Naive B cell (primary cell): ENCODE measurements around the gene PPM1B. TPM values are rescaled to one million over a fixed set of nuclear protein-coding genes. Genes with fewer than 3 reads are reported as not detected.

ENCODE experiments used
- ATAC-seq, 2 donors: fragments of 150-1000 bp; cut with Tn5 transposase; 2 replicates each; pipeline ENCODE4 v1.10.0; 2021; ENCODE audit warnings: low read depth in 2 of 2, mild to moderate bottlenecking in 2 of 2, moderate library complexity in 2 of 2
- DNase-seq: peaks from one replicate; pipeline ENCODE4 v3.0.0; 2022
- H3K27ac Mint-ChIP-seq, 6 donors: one replicate each; pipeline ENCODE4 v1.8.0; 2020 to 2022; ENCODE audit warnings: mild to moderate bottlenecking in 6 of 6, mixed read lengths in 6 of 6, moderate library complexity in 5 of 6, inconsistent platforms in 2 of 6
- H3K27me3 Mint-ChIP-seq, 3 donors: one replicate each; pipeline ENCODE4 v1.8.0; 2021 to 2022; ENCODE audit warnings: mixed read lengths in 3 of 3, mild to moderate bottlenecking in 1 of 3
- H3K36me3 Mint-ChIP-seq, 2 donors: one replicate each; pipeline ENCODE4 v1.8.0; 2020 to 2022; ENCODE audit warnings: mixed read lengths in 2 of 2, inconsistent platforms in 1 of 2, mild to moderate bottlenecking in 1 of 2
- H3K4me1 Mint-ChIP-seq, 3 donors: one replicate each; pipeline ENCODE4 v1.8.0; 2020 to 2022; ENCODE audit warnings: mixed read lengths in 3 of 3, inconsistent platforms in 1 of 3, mild to moderate bottlenecking in 1 of 3, moderate library complexity in 1 of 3
- H3K4me3 Mint-ChIP-seq, 8 donors: one replicate each; pipeline ENCODE4 v1.8.0; 2020 to 2022; ENCODE audit warnings: mild to moderate bottlenecking in 8 of 8, mixed read lengths in 8 of 8, moderate library complexity in 8 of 8, inconsistent platforms in 2 of 8
- H3K9me3 Mint-ChIP-seq, 7 donors: one replicate each; pipeline ENCODE4 v1.8.0; 2020 to 2022; ENCODE audit warnings: mixed read lengths in 7 of 7, mild to moderate bottlenecking in 5 of 7, inconsistent platforms in 2 of 7, moderate library complexity in 1 of 7
- polyA plus RNA-seq, 6 donors: library from polyadenylated mRNA; unstranded; fragments of 300-500 nt; fragmentation: Illumina TruSeq; gene quantifications; one replicate each; pipeline ENCODE4 v1.2.3, GENCODE V29; 2021; ENCODE audit warnings: low read depth in 6 of 6

PPM1B gene
- polyA plus RNA-seq, 6 donors from 2014 or later: 45.1 to 74.3 (median 54.9) TPM

DNA sequence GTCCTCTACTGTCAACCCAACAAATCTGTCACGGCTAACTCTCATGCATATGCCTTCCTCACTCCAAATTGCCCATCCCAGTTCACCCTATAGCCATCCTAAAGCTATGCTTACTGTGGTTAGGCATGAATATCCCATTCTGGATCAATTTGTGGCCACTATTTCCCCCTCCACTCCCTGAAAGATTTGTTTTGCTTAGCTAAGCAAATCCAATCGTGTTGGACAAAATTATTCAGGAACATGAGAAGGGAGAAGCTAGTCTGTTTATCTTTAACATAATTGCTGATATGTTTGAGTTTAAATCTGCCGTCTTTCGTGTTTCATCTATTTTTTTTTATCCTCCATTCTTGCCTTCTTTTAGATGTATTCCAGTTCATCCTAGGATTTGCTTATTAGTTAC is 43.6 kb downstream of the PPM1B start:
- ATAC-seq (no peak), DNase-seq (no peak)
- peak overlapping the region in 2 of 6 donors; percentile 6 to 76 for H3K27ac Mint-ChIP-seq
- H3K9me3 Mint-ChIP-seq: peaks cover 0 to 2% (median 0%) of the 10 kb centered on the region in 7 donors
- H3K36me3 Mint-ChIP-seq: peaks cover 15 to 30% of the 10 kb centered on the region in 2 donors
- H3K27me3 Mint-ChIP-seq: no peaks in the 10 kb centered on the region
- H3K4me1 Mint-ChIP-seq: peaks cover 7 to 24% (median 14%) of the 10 kb centered on the region in 3 donors
- H3K4me3 Mint-ChIP-seq: no peak overlapping the region

DNA sequence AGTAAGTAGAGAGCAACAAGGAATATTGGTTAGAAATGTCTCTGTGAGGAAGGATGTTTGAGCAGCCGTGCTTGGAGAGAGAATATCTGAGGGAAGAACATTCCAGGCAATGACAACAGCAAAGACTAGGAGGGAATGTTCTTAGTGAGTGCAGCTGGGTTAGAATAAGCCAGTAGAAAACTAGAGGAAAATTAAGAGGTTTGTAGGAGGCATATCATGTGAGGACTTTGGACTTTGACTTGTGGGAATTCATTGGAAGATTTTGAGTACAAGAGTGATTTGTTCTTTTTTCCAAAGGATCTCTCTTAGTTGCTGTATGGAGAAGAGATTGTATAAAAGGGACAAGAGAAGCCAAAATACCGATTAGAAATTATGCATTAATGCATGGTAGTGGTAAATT is 47.2 kb downstream of the PPM1B start:
- Mint-ChIP-seq H3K27me3 (no peaks in the 10 kb centered on the region), H3K4me3 (no peak overlapping the region), H3K9me3 (no peaks in the 10 kb centered on the region), H3K36me3 (peaks cover 11 to 16% of the 10 kb centered on the region in 2 donors), H3K4me1 (peaks cover 4 to 20% (median 13%) of the 10 kb centered on the region in 3 donors), H3K27ac (peak overlapping the region in 1 of 6 donors; percentile 55)
- no peak for ATAC-seq
- DNase-seq: no peak

DNA sequence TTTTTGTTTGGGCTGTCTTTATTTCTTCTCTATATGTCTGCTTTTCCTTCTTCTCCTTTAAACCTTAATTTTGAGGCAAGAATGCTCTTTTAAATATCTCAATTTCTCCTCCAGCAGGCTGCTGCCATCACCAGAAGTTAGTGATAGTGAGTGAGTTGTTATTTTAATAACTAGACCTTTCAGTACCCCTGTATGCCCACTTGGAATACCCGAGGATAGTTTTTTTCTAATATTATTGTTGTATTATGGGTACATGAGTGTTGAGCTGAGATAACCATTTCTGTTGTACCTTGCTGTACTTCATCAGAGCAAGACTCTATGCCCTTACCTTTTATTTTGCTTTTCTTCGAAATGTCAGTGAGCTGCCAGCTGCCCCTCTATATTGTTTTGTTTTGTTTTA is 50.1 kb downstream of the PPM1B start:
- Mint-ChIP-seq H3K36me3 (peaks cover 7 to 9% of the 10 kb centered on the region in 2 donors), H3K4me3 (no peak overlapping the region), H3K9me3 (no peaks in the 10 kb centered on the region)

DNA sequence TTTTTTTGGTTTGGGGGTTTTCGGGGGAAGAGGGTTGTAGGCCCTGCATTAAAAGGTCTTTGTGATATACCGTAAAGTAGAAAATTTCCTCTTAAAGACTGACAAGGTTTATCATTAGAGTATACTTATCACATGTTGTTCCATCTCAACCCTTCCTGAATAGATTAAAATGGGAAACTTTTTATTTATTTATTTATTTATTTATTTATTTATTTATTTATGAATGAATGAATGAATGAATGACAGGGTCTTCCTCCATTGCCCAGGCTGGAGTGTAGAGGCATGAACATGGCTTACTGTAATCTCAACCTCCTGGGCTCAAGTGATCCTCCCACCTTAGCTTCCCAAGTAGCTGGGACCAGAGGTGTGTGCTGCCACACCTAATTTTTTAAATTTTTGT is 58.1 kb downstream of the PPM1B start:
- Mint-ChIP-seq H3K4me3 (no peak overlapping the region), H3K27me3 (no peaks in the 10 kb centered on the region), H3K9me3 (no peaks in the 10 kb centered on the region), H3K36me3 (peaks cover 0 to 7% of the 10 kb centered on the region in 2 donors), H3K27ac (peak overlapping the region in 1 of 6 donors; percentile 42), H3K4me1 (peaks cover 0 to 3% (median 2%) of the 10 kb centered on the region in 3 donors)
- DNase-seq (no peak), ATAC-seq (no peak)

More for the DNA sequence above, 50.1 kb downstream of the PPM1B start:
- DNase-seq (no peak), ATAC-seq (peak in 1 of 2 donors; percentile 28)
- H3K4me1 Mint-ChIP-seq: peaks cover 4 to 20% (median 9%) of the 10 kb centered on the region in 3 donors
- no peaks in the 10 kb centered on the region for H3K27me3 Mint-ChIP-seq
- H3K27ac Mint-ChIP-seq: no peak overlapping the region

DNA sequence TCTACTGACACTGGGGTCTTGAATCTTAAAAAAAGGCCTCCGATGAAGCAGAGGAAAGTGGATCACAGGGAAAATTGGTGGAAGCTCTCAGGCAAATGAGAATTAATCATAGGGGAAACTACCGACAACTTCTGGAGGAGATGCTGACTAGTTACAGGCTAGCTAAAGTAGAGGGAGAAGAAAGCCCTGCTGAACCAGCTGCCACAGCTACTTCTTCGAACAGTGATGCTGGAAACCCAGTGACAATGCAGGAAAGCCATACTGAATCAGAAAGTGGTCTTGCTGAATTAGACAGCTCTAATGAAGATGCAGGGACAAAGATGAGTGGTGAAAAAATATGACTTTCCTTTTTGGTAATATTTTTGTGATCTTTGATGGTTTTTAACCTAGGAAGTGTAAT is 61.7 kb downstream of the PPM1B start:
- peaks cover 0 to under 1% of the 10 kb centered on the region in 2 donors for H3K36me3 Mint-ChIP-seq
- DNase-seq (no peak), ATAC-seq (no peak)
- no peaks in the 10 kb centered on the region for H3K27me3 Mint-ChIP-seq
- peak overlapping the region in 2 of 6 donors; percentile 6 to 42 for H3K27ac Mint-ChIP-seq
- H3K4me3 Mint-ChIP-seq: no peak overlapping the region
- H3K9me3 Mint-ChIP-seq: no peaks in the 10 kb centered on the region
- peaks cover 0 to 3% (median 2%) of the 10 kb centered on the region in 3 donors for H3K4me1 Mint-ChIP-seq

DNA sequence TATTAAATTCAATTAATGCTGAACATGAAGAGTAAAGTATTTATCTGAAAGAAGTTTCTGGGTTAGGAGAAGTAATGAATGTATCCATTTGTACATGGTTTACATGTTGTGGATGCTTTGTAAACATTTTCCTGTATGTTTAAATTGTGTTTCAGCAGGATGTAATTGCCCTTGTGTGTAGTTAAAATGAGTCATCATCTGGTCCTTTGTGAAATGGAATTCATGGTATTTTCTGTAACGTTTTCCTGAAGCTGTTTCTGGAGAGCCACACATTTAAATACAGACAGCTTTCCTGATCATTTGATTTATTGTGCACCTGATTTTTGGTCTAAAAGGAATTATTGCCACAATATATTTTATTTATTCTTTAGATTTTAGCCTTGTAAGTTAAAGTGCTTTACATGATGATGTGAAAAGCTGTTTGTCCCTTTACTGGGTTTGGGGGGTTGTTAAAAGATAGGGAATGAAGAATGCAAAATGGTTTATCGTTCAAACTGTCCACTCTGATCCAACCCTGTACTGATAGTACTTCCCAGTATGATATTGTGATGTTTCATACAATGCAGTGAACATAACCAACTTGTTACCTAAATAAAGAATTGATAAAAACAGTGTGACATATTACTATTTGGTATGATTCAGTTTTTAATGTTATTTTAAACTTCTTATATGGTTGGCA is 64.9 kb downstream of the PPM1B start:
- Mint-ChIP-seq H3K36me3 (no peaks in the 10 kb centered on the region), H3K27ac (peak overlapping the region in 1 of 6 donors; percentile 18), H3K9me3 (no peaks in the 10 kb centered on the region), H3K4me3 (no peak overlapping the region), H3K4me1 (peaks cover 9 to 21% (median 15%) of the 10 kb centered on the region in 3 donors), H3K27me3 (no peaks in the 10 kb centered on the region)
- no peak for DNase-seq
- no peak for ATAC-seq

DNA sequence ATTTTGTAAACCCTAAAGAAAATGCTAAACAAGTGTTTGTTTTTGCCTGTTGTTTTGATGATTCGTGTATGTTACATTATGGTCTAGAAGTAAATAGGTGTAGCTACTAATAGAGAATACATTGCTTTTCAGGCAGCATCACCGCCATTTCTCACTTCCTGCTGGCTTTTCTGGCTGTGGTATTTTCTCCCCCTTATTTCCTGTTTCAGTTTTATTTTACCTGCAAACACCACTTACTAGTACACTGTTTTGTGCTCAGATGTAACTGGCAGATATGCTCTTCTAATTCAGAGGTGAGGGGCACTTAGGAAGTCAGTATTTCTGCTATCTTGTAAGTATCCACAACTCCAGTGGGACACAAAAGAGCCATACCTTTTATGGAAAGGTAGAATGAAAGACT is 68.5 kb downstream of the PPM1B start:
- Mint-ChIP-seq H3K36me3 (no peaks in the 10 kb centered on the region), H3K27ac (peak overlapping the region in 5 of 6 donors; percentile 18 to 49 (median 29)), H3K4me1 (peaks cover 20 to 36% (median 22%) of the 10 kb centered on the region in 3 donors), H3K27me3 (no peaks in the 10 kb centered on the region), H3K9me3 (no peaks in the 10 kb centered on the region), H3K4me3 (peak overlapping the region; percentile 1 to 74 (median 60))
- DNase-seq: peak; percentile 53
- peak; percentile 95 for ATAC-seq

DNA sequence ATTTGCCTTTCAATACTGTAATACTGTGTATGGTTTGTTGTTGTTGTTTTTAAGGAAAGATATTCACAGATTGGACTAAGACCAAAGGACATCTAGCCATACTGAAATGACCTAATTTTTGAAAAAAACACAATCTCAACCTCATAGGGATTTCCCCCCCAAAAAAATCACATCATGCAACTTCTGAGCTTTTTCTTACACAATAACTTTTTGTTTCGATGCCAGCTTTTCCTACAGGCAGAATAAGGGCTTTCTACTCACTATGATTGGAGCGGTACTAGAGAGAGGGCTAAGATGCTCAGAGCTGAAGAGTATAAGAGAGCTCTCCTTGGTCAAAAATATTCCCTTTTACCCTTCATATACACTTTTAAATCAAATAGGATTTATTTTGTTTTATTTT is 74.2 kb downstream of the PPM1B start:
- peaks cover 12 to 26% (median 24%) of the 10 kb centered on the region in 3 donors for H3K4me1 Mint-ChIP-seq
- H3K36me3 Mint-ChIP-seq: no peaks in the 10 kb centered on the region
- peak overlapping the region in 1 of 6 donors; percentile 33 for H3K27ac Mint-ChIP-seq
- no peak for DNase-seq
- ATAC-seq: no peak
- H3K9me3 Mint-ChIP-seq: peaks cover 0 to under 1% (median 0%) of the 10 kb centered on the region in 7 donors
- H3K4me3 Mint-ChIP-seq: no peak overlapping the region
- no peaks in the 10 kb centered on the region for H3K27me3 Mint-ChIP-seq

DNA sequence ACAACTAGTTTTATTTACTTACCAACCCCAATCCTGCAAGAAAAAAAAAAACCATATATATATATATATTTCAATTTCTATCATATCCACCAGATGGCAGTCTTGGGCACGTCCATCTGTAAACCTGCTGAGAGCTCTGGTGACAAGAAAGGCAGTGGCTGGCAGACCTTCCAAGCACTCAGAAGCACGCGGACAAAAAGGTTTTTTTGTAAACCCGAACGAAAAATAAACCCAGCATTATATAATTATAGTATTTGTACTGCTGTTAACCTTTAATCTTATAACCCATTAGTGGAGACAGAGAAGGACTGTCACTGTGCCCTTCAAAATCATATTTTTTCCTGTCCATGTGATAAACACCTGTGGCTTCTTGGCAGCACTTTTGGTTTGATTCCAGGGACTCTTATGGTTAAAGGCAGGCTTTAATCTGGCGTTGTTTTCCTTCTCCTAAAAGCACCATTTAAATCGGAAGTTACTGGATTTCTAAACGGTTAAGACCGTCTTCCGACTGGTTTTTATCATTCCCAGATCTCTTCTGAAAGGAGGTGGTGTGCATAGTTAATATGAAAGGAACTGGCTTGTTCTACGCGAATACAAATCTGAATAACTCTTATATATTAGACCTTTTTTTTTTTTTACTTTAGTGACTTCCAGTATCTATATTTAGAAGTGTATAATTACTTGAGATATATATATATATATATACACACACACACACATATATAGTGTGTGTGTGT is 75.6 kb downstream of the PPM1B start:
- Mint-ChIP-seq H3K9me3 (peaks cover 0 to 3% (median 0%) of the 10 kb centered on the region in 7 donors), H3K36me3 (no peaks in the 10 kb centered on the region), H3K4me1 (peaks cover 8 to 21% (median 20%) of the 10 kb centered on the region in 3 donors), H3K4me3 (peak overlapping the region; percentile 16 to 94 (median 90)), H3K27me3 (no peaks in the 10 kb centered on the region), H3K27ac (peak overlapping the region in 3 of 6 donors; percentile 27 to 83 (median 75))
- DNase-seq (peak; percentile 57), ATAC-seq (peak; percentile 68 to 74)

DNA sequence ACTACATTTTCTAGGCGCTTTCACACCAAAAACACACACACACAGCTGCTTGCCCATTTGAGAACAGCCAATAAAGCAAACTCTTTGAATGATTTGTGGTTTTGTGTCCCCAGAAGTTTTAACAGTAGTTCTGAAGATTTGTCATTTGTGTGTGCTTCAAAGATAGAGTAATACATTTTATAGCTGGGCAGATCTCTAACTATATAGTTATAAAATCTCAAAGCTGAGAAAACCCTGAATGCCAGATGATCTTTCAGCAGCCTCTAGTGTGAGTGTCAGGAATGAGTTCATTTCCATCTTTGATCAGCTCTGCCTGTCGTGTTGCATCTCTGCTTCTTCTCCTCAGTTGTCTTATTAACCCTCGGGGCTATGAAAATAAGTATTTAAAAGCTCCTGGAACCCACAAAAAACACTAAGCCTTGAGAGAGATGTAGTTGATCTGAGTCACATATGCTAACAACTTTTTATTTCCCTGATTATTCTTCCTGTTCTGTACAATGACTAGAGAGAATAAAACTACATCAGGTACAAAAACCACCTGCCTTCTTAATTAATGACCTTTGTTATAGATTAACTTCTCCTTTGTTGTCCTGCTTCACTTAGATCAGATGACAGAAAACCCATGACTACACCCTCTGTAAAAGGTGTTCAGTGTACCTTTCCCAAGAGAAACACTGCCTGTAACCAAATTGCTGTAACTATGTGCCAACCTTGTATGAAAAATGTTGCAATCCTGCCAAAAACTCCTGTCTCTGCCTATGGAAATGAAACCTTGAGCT is 76.6 kb downstream of the PPM1B start:
- DNase-seq (no peak), ATAC-seq (no peak)
- no peaks in the 10 kb centered on the region for H3K27me3 Mint-ChIP-seq
- H3K4me1 Mint-ChIP-seq: peaks cover 6 to 18% (median 11%) of the 10 kb centered on the region in 3 donors
- peak overlapping the region in 1 of 8 donors; percentile 6 for H3K4me3 Mint-ChIP-seq
- no peaks in the 10 kb centered on the region for H3K36me3 Mint-ChIP-seq
- H3K9me3 Mint-ChIP-seq: peaks cover 0 to 3% (median 0%) of the 10 kb centered on the region in 7 donors
- H3K27ac Mint-ChIP-seq: peak overlapping the region in 1 of 6 donors; percentile 7

DNA sequence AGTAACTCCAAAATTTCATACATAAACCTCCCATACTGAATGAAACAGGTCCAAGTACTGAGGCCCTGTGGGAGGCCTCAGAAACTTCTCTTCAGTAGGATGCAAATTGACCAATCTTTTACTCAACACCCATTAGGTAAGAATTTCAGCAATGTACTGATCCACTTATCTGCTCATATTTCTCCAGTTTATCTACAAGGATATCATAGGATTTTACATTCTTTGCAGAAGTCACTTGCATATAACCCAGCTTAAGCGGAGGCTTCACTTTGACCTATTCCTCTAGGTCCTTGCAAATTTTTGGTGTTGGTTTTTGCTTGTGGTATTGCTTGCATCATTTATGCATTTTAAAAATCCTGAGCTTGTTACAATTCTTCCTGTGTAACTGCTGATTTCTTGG is 77.8 kb downstream of the PPM1B start:
- no peaks in the 10 kb centered on the region for H3K36me3 Mint-ChIP-seq
- no peak overlapping the region for H3K27ac Mint-ChIP-seq
- no peak for ATAC-seq
- peaks cover 8 to 21% (median 8%) of the 10 kb centered on the region in 3 donors for H3K4me1 Mint-ChIP-seq
- peaks cover 0 to 4% (median 0%) of the 10 kb centered on the region in 3 donors for H3K27me3 Mint-ChIP-seq
- H3K4me3 Mint-ChIP-seq: no peak overlapping the region
- DNase-seq: no peak
- H3K9me3 Mint-ChIP-seq: peaks cover 0 to 4% (median 1%) of the 10 kb centered on the region in 7 donors

DNA sequence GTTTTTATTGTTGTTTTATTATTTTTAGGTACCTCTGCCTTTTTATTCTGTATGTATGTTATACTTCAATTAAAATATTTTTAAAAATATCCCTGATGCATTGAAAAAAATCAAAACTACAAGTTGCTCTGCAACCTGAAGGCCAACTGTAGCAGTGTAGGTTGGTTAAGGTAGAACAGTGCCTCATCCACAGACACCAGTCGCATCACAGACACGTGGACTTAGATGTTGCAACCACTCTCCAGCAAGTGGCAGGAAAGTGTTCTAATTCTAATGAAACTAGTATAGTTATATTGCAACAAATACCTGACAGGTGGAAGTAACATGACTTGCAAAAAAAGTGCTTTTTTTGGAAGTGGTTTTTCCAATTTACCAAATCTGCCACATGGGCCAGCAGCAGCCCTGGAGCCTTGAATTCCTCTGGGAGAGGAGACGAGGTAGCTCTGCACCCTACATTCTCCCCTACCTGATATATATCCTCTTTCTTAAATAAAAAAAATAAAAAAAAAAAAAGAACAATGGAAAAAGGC is 78.2 kb downstream of the PPM1B start:
- Mint-ChIP-seq H3K4me3 (no peak overlapping the region), H3K27me3 (peaks cover 0 to 4% (median 0%) of the 10 kb centered on the region in 3 donors), H3K27ac (no peak overlapping the region), H3K36me3 (no peaks in the 10 kb centered on the region), H3K4me1 (peaks cover 8 to 21% (median 8%) of the 10 kb centered on the region in 3 donors), H3K9me3 (peaks cover 0 to 8% (median 5%) of the 10 kb centered on the region in 7 donors)
- DNase-seq: no peak
- no peak for ATAC-seq

DNA sequence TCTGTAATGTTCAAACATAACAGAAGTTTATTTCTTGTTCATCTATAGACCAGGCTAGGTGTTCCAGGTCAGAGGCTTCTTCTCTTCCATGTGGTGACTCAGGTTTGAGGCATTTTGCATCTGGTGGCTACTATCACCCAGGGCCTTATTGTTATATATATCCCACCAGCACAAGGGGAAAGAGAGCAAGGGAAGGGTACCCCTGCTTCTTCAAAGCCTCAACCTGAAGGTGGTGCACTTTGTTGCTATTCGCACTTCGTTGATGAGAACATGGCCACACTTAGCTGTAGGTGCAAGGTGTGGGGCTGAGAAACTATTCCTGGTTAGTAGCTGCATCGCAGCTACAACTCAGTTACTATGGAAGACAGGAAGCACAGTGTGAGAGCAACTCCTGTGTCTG is 79.2 kb downstream of the PPM1B start:
- H3K4me1 Mint-ChIP-seq: peaks cover 8 to 21% (median 8%) of the 10 kb centered on the region in 3 donors
- DNase-seq (no peak), ATAC-seq (no peak)

More for the DNA sequence above, 79.2 kb downstream of the PPM1B start:
- H3K9me3 Mint-ChIP-seq: peaks cover 3 to 17% (median 14%) of the 10 kb centered on the region in 7 donors
- peaks cover 0 to 8% (median 7%) of the 10 kb centered on the region in 3 donors for H3K27me3 Mint-ChIP-seq
- H3K27ac Mint-ChIP-seq: peak overlapping the region in 1 of 6 donors; percentile 35
- peaks cover 8 to 10% of the 10 kb centered on the region in 2 donors for H3K36me3 Mint-ChIP-seq
- no peak overlapping the region for H3K4me3 Mint-ChIP-seq
